Fibroblast of mammary gland (primary cell): ENCODE measurements around the gene CEP85.
"Not testable (repeated sequence)": the region's sequence is repeated elsewhere in the genome, so short reads cannot be mapped to it uniquely, and the experiment has no call there.

ENCODE experiments used
- DNase-seq: peaks from one replicate; pipeline ENCODE4 v3.0.0-alpha.2; 2010; ENCODE audit warnings: low read depth
- H3K4me3 ChIP-seq: 2 replicates; pipeline ENCODE4 v1.5.1; 2011; ENCODE audit warnings: low read depth, mild to moderate bottlenecking, low read length, moderate library complexity; ENCODE audit not compliant: control insufficient read depth
- CTCF ChIP-seq: conservative IDR thresholded peaks from 2 replicates; pipeline ENCODE4 v1.5.1; 2011; ENCODE audit warnings: low read depth, low read length, inconsistent platforms; ENCODE audit not compliant: control insufficient read depth, insufficient read depth

Gene CEP85

DNA sequence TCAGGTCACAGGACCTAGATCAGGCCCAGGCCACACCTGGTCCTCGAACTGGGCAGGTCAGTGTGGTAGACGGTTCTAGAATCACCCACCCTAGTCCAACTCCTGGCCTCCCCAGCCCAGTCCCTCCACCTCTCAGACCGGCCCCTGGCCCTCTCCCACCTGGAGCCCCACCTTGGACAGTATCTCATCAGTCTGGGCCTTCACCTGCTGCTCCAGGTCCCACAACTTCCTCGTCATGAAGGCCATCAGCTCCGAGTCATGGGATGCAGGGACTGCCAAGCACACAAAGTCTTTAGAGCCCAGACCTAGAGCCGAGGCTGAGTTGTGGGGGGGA is 63.8 kb downstream of the CEP85 start:
- H3K4me3 ChIP-seq = no peak overlapping the region
- DNase-seq = no peak
- TF ChIP-seq CTCF = no peak

- H3K4me3 ChIP-seq = no peak overlapping the region
- DNase-seq = no peak
- TF ChIP-seq CTCF = no peak
These were observed 66.7 kb downstream of the CEP85 start for GRCh38 chr1:26300578-26301275.

DNA sequence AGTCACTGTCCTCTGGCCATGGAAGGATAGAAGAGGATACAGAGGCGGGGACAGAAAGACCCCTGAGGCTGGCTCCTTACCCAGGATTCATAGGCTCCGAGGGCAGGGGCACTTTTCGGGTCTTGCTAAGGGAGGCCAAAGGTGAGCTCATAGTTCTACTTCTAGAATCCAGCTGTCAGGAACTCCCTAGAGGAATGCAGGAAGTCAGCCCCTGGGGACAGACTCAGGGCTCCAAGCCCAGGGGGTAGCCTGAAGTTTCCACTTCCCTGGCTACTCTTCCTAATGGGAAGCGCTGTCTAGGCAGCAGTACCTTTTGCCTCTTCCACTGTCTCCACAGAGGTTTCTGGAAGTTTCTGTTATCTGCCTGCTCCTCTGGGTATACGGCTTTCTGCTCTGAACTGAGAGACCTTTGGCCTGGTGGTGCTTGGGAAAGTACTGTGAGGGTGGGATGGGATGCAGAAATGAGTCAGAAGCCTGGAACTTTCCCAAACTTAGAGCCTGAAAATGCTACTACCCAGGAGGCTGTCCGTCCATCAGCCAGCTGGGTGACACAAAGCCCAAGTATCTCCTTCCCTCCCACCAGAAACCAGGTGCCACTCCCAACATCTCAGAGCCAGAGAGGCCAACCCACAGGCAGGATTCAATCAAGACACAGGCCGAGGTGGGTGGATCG is 68.9 kb downstream of the CEP85 start:
- TF ChIP-seq CTCF = no peak

DNA sequence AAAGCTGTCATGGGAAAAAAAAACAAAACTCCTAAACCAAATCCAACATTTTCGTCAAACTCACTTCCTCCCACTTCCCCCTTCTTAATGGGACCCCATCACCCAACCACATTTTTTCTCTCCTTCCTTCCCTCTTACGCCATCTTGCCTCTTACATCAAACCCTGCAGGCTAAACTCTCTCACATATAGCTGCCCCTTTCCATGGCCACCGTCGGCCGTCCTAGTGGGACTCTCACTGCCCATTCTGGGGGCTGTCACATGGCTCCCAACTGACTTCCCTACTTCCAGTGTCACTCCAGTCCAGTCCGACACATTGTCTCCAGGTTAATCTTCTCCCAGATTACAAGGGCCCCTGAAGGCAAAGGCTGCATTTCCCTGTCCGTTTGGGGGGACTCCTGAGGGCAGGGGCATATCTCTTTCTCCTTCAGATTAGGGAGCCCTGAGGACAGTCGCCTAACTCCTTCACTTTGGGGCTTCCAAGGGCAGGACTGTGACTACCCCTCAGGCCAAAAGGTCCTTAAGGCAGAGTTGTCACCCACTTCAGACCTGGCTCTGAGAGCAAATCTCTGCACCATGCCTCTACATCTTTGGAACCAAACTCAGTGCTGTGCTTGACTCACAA is 71.8 kb downstream of the CEP85 start:
- no peak for TF ChIP-seq CTCF
- no peak for DNase-seq
- peak overlapping the region; percentile 89 for H3K4me3 ChIP-seq

More for the DNA sequence above, 68.9 kb downstream of the CEP85 start:
- peak; percentile 96 for DNase-seq
- H3K4me3 ChIP-seq = no peak overlapping the region

GRCh38 chr1:26306290-26307229 is 72.6 kb downstream of the CEP85 start, which contains the start of gene UBXN11:
Gene UBXN11 (minus strand): TSS chr1:26306636. CDS start chr1:26302883, 3,753 bp downstream.
- peak within 1 kb of the TSS; percentile 89 for H3K4me3 ChIP-seq
- TF ChIP-seq CTCF = no peak
- DNase-seq = peak; percentile 91

- no peak for TF ChIP-seq CTCF
- H3K4me3 ChIP-seq = no peak overlapping the region
- DNase-seq = no peak
These were observed 73.4 kb downstream of the CEP85 start for GRCh38 chr1:26307363-26307781.

- not testable (repeated sequence) for DNase-seq, H3K4me3 ChIP-seq
These were observed 74.2 kb downstream of the CEP85 start for GRCh38 chr1:26307966-26308899.
